Kidney capillary endothelial cell (primary cell): Measurements from ENCODE around the gene DNMT1.

ENCODE experiments used
- DNase-seq: peaks from one replicate; pipeline ENCODE4 v3.0.0-alpha.2; 2018; ENCODE audit warnings: low spot score

DNMT1 gene

GRCh38 chr19:10113964-10114650 lies 80.6 kb downstream of the DNMT1 start:
- no peak for DNase-seq

- no peak for DNase-seq
These were observed 81.2 kb downstream of the DNMT1 start for GRCh38 chr19:10113592-10113963.

- DNase-seq, result peak; percentile 37
These were observed 81.7 kb downstream of the DNMT1 start for GRCh38 chr19:10112895-10113591.

GRCh38 chr19:10112037-10112761 lies 82.6 kb downstream of the DNMT1 start:
- DNase-seq, result no peak

- no peak for DNase-seq
These were observed 83.3 kb downstream of the DNMT1 start, which contains the start of gene P2RY11 for GRCh38 chr19:10111405-10111811. Gene P2RY11 (plus strand): TSS chr19:10111693. CDS start chr19:10111722, 29 bp downstream.

- DNase-seq, result no peak
These were observed 83.8 kb downstream of the DNMT1 start for GRCh38 chr19:10110972-10111317.

GRCh38 chr19:10110076-10110971 lies 84.4 kb downstream of the DNMT1 start:
- no peak for DNase-seq

- DNase-seq, result no peak
These were observed 85.2 kb downstream of the DNMT1 start for GRCh38 chr19:10109528-10109927.

GRCh38 chr19:10107817-10108367 lies 86.9 kb downstream of the DNMT1 start:
- DNase-seq, result no peak

- DNase-seq, result no peak
These were observed 87.5 kb downstream of the DNMT1 start for GRCh38 chr19:10107254-10107653.

GRCh38 chr19:10106100-10106936 lies 88.4 kb downstream of the DNMT1 start, which contains the start of gene PPAN:
Gene PPAN (plus strand): TSS chr19:10106362. CDS start chr19:10106395, 33 bp downstream.
- DNase-seq, result peak; percentile 98

GRCh38 chr19:10105509-10106099 lies 89.1 kb downstream of the DNMT1 start:
- DNase-seq, result no peak

GRCh38 chr19:10104665-10105508 lies 89.9 kb downstream of the DNMT1 start:
- no peak for DNase-seq

GRCh38 chr19:10104130-10104513 lies 90.6 kb downstream of the DNMT1 start:
- DNase-seq, result no peak

GRCh38 chr19:10102787-10103236 lies 91.9 kb downstream of the DNMT1 start:
- DNase-seq, result no peak

- no peak for DNase-seq
These were observed 94.5 kb downstream of the DNMT1 start for GRCh38 chr19:10100163-10100785.

GRCh38 chr19:10096615-10096963 lies 98.2 kb downstream of the DNMT1 start:
- DNase-seq, result no peak

GRCh38 chr19:10095948-10096614 lies 98.7 kb downstream of the DNMT1 start:
- peak; percentile 97 for DNase-seq
